HUES48 (cell line): ENCODE data around the gene ANXA10.

Experiments
- H3K27ac ChIP-seq: one replicate; pipeline ENCODE4 v1.7.0; 2013; ENCODE audit warnings: low read depth, low read length, inconsistent platforms
- H3K27me3 ChIP-seq: 2 replicates; pipeline ENCODE4 v1.6.1; 2013; ENCODE audit warnings: mild to moderate bottlenecking, low read length; ENCODE audit not compliant: control insufficient read depth, insufficient read depth
- H3K36me3 ChIP-seq: 2 replicates; pipeline ENCODE4 v1.6.1; 2013; ENCODE audit warnings: low read length; ENCODE audit not compliant: control insufficient read depth, insufficient read depth
- H3K4me1 ChIP-seq: 2 replicates; pipeline ENCODE4 v1.6.1; 2013; ENCODE audit warnings: mild to moderate bottlenecking, low read length; ENCODE audit not compliant: control insufficient read depth, insufficient read depth
- H3K4me3 ChIP-seq: 2 replicates; pipeline ENCODE4 v1.5.1; 2013; ENCODE audit warnings: mild to moderate bottlenecking, low read depth, low read length
- H3K9ac ChIP-seq: 2 replicates; pipeline ENCODE4 v1.6.1; 2013; ENCODE audit warnings: mild to moderate bottlenecking, low read depth, low read length, moderate library complexity
- H3K9me3 ChIP-seq: 2 replicates; pipeline ENCODE4 v1.6.1; 2013; ENCODE audit warnings: low read length; ENCODE audit not compliant: control insufficient read depth, insufficient read depth

Gene ANXA10

DNA sequence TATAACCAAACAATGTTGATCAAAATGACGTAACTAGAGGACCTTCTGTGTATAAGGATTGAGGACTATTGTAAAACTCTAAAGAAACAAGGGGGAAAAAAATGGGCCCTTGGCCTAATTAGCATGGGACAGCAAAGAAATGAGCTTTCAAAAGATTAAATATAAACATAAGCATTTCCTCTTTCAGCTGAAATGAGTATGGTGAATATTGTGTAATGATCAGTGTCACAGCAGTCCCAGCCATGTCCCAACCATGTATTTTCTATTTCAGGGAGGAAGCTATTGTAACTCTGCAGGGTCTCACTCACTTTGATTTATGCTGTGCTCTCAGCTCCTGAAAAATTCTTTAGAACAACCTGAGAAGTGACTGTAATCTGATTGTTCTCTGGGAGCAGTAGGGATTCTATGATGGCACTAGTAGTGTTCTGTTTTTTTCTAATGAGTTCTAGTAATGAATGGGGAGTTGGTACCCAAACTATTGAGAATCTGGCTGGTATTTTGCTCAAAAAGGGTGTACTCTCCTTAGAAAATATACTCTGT is 25.8 kb downstream of the ANXA10 start:
- no peak overlapping the region for H3K27ac ChIP-seq
- H3K4me3 ChIP-seq, result no peak overlapping the region
- H3K9ac ChIP-seq, result no peak overlapping the region
- H3K27me3 ChIP-seq, result no peaks in the 10 kb centered on the region
- H3K36me3 ChIP-seq, result no peaks in the 10 kb centered on the region
- no peaks in the 10 kb centered on the region for H3K9me3 ChIP-seq
- no peaks in the 10 kb centered on the region for H3K4me1 ChIP-seq

DNA sequence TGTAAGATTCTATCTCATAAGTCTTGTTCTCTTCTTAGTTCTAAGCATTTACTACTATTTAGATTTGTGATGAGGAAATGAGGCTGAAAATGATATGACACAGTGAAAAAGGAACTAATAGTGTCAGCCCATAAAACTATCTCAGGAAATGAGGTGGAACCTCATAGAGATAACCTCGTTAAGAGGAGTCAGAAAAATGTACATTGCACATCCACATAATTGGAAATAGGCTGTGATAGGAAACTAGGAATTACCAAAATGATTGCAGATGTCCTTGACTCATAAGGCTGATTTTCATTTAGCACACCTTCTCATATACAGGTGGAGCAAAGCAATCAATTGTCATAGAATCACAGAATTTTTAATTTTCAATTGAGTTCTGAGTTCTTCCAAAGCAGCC is 26.8 kb downstream of the ANXA10 start:
- Histone ChIP-seq H3K4me3 (no peak overlapping the region), H3K9me3 (no peaks in the 10 kb centered on the region), H3K9ac (no peak overlapping the region), H3K36me3 (no peaks in the 10 kb centered on the region), H3K27me3 (no peaks in the 10 kb centered on the region), H3K4me1 (no peaks in the 10 kb centered on the region), H3K27ac (no peak overlapping the region)

DNA sequence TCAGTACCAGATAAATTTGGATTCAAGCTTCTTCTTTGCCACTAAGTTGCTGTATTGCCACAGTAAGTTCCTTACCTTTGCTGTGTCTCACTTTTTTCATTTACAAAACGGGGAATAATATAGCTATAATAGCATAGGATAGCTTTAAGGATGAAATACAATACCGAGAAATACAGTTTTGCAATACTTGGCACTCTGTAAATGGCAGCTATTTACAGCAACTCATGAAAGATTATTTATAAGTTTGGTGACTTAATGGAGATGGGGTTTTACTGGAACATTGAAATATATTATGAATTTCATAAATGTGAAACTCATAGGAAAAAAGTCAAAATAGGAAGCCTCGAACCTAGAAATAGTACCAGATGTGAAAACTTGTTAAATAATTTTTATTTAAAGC is 27.6 kb downstream of the ANXA10 start:
- Histone ChIP-seq H3K9me3 (no peaks in the 10 kb centered on the region), H3K27ac (no peak overlapping the region), H3K27me3 (no peaks in the 10 kb centered on the region), H3K9ac (no peak overlapping the region), H3K36me3 (no peaks in the 10 kb centered on the region), H3K4me1 (no peaks in the 10 kb centered on the region), H3K4me3 (no peak overlapping the region)

DNA sequence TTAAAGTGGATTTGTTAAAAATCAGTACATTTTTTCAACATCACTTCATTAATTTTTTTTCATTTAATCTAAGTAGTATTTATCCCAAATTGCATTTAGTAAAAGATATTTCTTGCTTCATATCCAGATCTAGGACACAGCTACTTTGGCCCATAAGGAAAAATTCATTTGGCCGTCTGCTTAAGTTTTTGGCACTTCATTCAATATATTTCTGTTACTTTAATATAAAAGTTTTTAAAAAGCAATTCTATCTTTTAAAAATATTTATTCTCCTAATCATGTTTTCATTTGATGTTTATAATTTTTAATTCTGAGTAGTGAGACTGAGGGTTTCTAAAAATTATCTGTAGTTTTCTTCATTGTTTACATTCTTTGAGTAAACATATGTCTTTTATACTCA is 28.5 kb downstream of the ANXA10 start:
- Histone ChIP-seq H3K36me3 (no peaks in the 10 kb centered on the region), H3K27me3 (no peaks in the 10 kb centered on the region), H3K9me3 (no peaks in the 10 kb centered on the region), H3K4me1 (no peaks in the 10 kb centered on the region), H3K9ac (no peak overlapping the region), H3K4me3 (no peak overlapping the region), H3K27ac (no peak overlapping the region)

DNA sequence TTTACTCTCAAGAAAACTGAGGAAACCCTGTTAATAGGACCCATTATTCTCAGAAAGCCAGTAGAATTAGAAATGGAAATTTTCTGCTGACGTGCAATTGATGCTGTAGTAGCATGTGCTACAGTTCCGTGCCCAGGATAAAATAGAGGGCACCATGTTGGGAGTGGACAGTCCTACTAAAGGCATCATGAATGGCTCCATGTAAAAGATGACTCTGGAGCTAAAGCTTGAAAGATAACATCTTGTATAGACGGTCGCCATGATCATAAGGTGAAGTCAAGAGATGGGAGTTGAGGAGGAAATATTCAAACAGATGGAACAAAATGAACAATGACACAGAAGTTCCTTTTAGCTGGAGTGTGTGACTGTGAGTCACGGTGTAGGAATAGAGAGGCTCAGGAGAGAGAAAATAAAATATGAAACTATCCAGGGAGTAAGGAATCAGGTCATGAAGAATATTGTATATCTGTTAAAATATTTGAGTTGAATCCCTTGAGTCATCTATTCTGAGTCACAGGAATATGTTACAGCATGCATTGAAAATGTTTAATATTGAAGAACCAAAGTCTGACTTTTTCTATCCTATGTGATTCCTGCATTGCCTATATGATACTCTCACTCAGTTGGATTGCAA is 31.8 kb downstream of the ANXA10 start:
- Histone ChIP-seq H3K27me3 (no peaks in the 10 kb centered on the region), H3K36me3 (no peaks in the 10 kb centered on the region), H3K4me3 (no peak overlapping the region), H3K9me3 (no peaks in the 10 kb centered on the region), H3K27ac (no peak overlapping the region), H3K4me1 (peaks cover 3% of the 10 kb centered on the region; the same call in 1 of the 2 replicates), H3K9ac (no peak overlapping the region)

DNA sequence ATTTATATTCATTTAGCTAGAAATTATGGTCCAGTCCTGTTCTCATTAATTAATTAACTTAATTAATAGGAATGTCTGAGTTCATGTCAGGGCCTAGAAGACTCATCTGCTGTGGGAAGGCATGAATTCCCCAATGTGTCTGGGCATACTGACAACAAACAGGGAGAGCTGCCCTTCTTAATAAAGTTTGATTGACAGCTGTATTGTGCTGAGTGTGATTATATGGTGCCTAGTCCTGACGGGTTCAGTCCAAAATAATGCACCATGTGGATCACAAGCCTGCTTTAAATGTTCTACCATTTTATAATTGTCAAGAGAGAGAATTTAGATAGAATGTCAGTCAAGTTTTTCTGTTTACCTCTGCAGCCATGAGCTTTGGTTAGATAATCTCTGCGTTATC is 34.6 kb downstream of the ANXA10 start:
- peaks cover 6% of the 10 kb centered on the region; the same call in 1 of the 2 replicates for H3K4me1 ChIP-seq
- H3K9me3 ChIP-seq, result no peaks in the 10 kb centered on the region
- H3K9ac ChIP-seq, result no peak overlapping the region
- no peaks in the 10 kb centered on the region for H3K27me3 ChIP-seq
- H3K36me3 ChIP-seq, result no peaks in the 10 kb centered on the region
- H3K27ac ChIP-seq, result no peak overlapping the region
- no peak overlapping the region for H3K4me3 ChIP-seq

DNA sequence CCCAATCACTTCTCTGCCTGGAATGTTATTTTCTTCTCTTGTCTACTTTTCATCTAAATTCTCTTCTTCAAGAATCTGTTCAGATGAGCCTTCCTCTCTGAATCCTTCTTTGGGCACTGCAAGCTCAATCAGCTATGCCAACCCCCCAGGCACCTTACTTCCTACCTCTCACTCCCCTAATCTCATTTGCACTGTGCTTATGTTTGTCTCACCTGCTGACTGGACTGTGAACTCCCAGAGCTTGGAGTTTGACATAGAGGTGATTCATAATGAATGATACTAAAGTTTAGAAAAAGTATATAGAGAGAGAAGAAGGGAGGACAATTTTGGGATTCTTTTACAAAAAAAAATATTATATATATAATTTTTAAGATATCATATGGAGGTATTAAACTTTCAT is 36.3 kb downstream of the ANXA10 start:
- H3K9me3 ChIP-seq, result no peaks in the 10 kb centered on the region
- H3K27ac ChIP-seq, result no peak overlapping the region
- no peak overlapping the region for H3K9ac ChIP-seq
- no peaks in the 10 kb centered on the region for H3K27me3 ChIP-seq
- H3K4me1 ChIP-seq, result peaks cover 6% of the 10 kb centered on the region; the same call in 1 of the 2 replicates
- H3K36me3 ChIP-seq, result no peaks in the 10 kb centered on the region
- H3K4me3 ChIP-seq, result no peak overlapping the region

DNA sequence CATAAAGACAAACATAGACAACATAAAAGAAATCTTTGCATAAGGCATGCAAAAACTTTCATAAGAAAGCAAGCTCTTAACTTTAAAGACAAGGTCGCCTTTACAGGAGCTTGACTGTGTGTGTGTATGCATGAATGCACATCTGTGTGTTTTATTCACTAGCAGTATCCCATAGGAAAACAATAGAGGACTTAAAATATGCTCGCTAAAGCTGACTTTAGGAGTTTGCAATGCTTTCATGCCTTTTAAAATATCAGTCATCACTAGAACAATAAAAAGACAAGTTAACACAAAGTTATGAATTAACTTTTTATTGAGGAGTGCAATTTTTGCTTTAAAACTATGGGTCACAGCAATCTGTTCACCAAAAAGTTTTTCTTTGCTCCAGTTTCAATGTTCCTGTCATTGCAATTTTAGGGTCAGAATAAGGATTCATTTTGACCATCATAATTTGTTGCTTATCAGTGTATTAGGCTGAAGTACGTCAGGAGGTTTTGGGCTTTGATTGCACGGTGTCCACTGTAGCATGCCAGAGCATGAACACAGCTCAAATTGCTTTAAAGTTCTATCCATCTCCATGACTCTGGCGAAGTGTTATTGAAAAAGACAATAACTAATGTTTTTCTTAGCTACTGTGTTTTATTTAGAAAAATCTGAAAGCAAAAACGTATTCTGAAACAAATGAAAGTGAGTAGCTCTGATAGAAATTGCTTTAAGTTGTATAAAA is 36.9 kb downstream of the ANXA10 start:
- H3K9ac ChIP-seq, result no peak overlapping the region
- no peaks in the 10 kb centered on the region for H3K36me3 ChIP-seq
- H3K4me1 ChIP-seq, result peaks cover 6% of the 10 kb centered on the region; the same call in 1 of the 2 replicates
- no peak overlapping the region for H3K27ac ChIP-seq
- H3K4me3 ChIP-seq, result no peak overlapping the region
- no peaks in the 10 kb centered on the region for H3K9me3 ChIP-seq
- H3K27me3 ChIP-seq, result no peaks in the 10 kb centered on the region

DNA sequence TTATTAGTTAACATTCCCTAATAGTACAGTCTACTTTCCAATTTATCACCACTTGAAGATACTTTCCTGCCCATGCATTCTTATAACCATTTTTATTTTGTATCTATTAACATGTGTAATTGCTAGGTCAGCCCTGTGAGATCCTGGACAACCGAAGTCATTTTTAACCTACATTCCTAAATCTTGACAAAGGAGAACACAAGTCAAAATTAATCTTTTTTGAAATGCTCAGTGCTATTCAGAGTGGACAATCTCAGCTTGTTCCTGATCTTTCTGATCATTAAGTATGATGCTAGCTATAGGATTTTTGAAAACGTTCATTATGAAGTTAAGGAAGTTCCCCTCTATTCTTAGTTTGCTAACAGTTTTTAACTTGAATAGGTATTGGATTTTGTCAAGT is 37.5 kb downstream of the ANXA10 start:
- Histone ChIP-seq H3K9ac (no peak overlapping the region), H3K27ac (no peak overlapping the region), H3K9me3 (no peaks in the 10 kb centered on the region), H3K4me3 (no peak overlapping the region), H3K36me3 (no peaks in the 10 kb centered on the region), H3K4me1 (peaks cover 6% of the 10 kb centered on the region; the same call in 1 of the 2 replicates), H3K27me3 (no peaks in the 10 kb centered on the region)

DNA sequence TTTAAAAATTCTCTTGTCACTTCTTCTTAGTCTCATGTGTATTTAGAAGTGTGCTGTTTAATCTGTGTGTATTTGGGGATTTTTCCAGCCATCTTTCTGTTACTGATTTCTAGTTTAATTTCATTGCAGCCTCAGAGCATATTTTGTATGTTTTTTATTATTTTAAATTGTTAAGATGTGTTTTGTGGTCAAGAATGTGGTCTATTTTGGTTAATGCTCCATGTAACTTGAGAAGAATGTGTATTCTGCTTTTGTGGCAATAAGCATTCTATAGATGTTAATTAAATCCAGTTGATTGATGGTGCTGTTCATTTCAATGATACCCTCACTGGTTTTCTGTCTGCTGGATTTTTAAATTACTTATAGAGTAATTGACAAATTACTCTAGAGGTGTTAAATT is 38.9 kb downstream of the ANXA10 start:
- H3K27me3 ChIP-seq, result no peaks in the 10 kb centered on the region
- peaks cover 6% of the 10 kb centered on the region; the same call in 1 of the 2 replicates for H3K4me1 ChIP-seq
- H3K36me3 ChIP-seq, result no peaks in the 10 kb centered on the region
- H3K27ac ChIP-seq, result no peak overlapping the region
- no peaks in the 10 kb centered on the region for H3K9me3 ChIP-seq
- H3K9ac ChIP-seq, result no peak overlapping the region
- H3K4me3 ChIP-seq, result no peak overlapping the region

DNA sequence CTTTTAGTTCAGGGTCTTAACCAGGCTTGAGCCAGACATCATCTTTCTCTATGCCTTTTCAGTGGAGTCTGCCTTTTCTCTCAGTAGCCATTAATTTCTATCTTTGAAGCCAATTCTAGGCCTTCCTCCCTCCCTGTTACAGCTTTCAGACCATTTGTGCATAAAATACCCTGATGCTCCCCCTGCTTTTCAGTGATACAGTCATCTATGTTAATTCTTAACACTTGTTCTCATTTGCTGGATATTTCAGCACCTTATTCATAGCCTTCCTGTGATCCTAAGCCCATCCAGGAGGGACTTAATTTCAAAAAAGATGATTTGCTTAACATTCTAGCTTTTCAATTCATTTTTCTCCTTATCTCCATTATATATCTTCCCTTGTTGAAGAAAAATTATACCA is 42.3 kb downstream of the ANXA10 start:
- no peak overlapping the region for H3K9ac ChIP-seq
- no peaks in the 10 kb centered on the region for H3K36me3 ChIP-seq
- no peaks in the 10 kb centered on the region for H3K4me1 ChIP-seq
- H3K27me3 ChIP-seq, result no peaks in the 10 kb centered on the region
- H3K4me3 ChIP-seq, result no peak overlapping the region
- H3K27ac ChIP-seq, result no peak overlapping the region
- H3K9me3 ChIP-seq, result no peaks in the 10 kb centered on the region
